Colonic mucosa (tissue), 4 donors: ENCODE data around the gene DAPK1. TPM values are rescaled to one million over a fixed set of nuclear protein-coding genes. Genes with fewer than 3 reads are reported as not detected.
"Not testable (repeated sequence)": the region's sequence is repeated elsewhere in the genome, so short reads cannot be mapped to it uniquely, and the experiment has no call there.

Experiments used
- DNase-seq: peaks from one replicate; pipeline ENCODE4 v3.0.0-alpha.2; 2020
- H3K27ac ChIP-seq: fragments of 200-600 bp; one replicate; pipeline ENCODE4 v1.8.0; 2021
- H3K27me3 ChIP-seq: fragments of 200-600 bp; one replicate; pipeline ENCODE4 v1.8.0; 2021
- H3K36me3 ChIP-seq: fragments of 200-600 bp; one replicate; pipeline ENCODE4 v1.8.0; 2021
- H3K4me1 ChIP-seq: fragments of 200-600 bp; one replicate; pipeline ENCODE4 v1.8.0; 2021; ENCODE audit warnings: mild to moderate bottlenecking
- H3K4me3 ChIP-seq: fragments of 200-600 bp; one replicate; pipeline ENCODE4 v1.8.0; 2021
- H3K9ac ChIP-seq, 2 donors: one replicate each; pipeline ENCODE4 v1.7.0; 2013; ENCODE audit warnings: control low read depth in 2 of 2, low read depth in 2 of 2, low read length in 2 of 2
- H3K9me3 ChIP-seq: fragments of 200-600 bp; one replicate; pipeline ENCODE4 v1.8.0; 2021
- intact Hi-C: fragments of 100-400 bp; cut with DNase I; formaldehyde crosslinking; loops from one replicate; pipeline ENCODE4 v1.14.1; 2022
- total RNA-seq, 2 donors: library from RNA; stranded (reverse); fragmentation: NEBNext Ultra II Directional in 1 of 2; extraction: Animal tissue kit (Norgen Biotek cat#: 25700) in 1 of 2; gene quantifications; one replicate each; pipeline ENCODE4 v1.2.1, GENCODE V29; 2021
- TF ChIP-seq, protein P1 (sequence below): fragments of 200-600 bp; IDR thresholded peaks from one replicate; pipeline ENCODE4 v1.8.0; 2022; ENCODE audit warnings: antibody characterized with exemption, mild to moderate bottlenecking
- donor health status: healthy.
- donor health status: DM: no; HTN: no; CAD: no.
- donor health status: DM: no; HTN: no; CAD: no.

Gene DAPK1
- total RNA-seq, 2 donors from 2014 or later, result 7.9 to 17.5 TPM

DNA sequence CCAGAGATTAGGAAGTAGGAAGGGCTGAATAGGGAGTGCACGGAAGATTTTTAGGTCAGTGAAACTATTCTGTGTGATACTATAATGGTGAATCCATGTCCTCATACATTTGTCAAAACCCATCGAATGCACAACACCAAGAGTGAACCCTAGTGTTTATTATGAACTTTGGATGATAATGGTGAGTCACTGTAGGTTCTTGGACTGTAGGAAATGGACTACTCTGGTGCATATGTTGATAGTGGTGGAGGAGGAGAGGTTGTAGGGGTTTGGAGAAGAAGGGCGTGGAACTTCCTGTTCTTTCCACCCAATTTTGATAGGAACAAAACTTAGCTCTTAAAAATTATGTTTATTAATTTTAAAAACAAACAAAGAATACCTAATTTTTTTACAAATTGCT is 242.5 kb downstream of the DAPK1 start:
- no peak for DNase-seq
- Histone ChIP-seq H3K9ac (no peak overlapping the region), H3K36me3 (no peaks in the 10 kb centered on the region), H3K27ac (no peak overlapping the region), H3K27me3 (no peaks in the 10 kb centered on the region), H3K9me3 (no peaks in the 10 kb centered on the region), H3K4me1 (no peaks in the 10 kb centered on the region), H3K4me3 (no peak overlapping the region)
- intact Hi-C loops, result no loop called here
- TF ChIP-seq, protein P1, sequence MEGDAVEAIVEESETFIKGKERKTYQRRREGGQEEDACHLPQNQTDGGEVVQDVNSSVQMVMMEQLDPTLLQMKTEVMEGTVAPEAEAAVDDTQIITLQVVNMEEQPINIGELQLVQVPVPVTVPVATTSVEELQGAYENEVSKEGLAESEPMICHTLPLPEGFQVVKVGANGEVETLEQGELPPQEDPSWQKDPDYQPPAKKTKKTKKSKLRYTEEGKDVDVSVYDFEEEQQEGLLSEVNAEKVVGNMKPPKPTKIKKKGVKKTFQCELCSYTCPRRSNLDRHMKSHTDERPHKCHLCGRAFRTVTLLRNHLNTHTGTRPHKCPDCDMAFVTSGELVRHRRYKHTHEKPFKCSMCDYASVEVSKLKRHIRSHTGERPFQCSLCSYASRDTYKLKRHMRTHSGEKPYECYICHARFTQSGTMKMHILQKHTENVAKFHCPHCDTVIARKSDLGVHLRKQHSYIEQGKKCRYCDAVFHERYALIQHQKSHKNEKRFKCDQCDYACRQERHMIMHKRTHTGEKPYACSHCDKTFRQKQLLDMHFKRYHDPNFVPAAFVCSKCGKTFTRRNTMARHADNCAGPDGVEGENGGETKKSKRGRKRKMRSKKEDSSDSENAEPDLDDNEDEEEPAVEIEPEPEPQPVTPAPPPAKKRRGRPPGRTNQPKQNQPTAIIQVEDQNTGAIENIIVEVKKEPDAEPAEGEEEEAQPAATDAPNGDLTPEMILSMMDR, result no peak

DNA sequence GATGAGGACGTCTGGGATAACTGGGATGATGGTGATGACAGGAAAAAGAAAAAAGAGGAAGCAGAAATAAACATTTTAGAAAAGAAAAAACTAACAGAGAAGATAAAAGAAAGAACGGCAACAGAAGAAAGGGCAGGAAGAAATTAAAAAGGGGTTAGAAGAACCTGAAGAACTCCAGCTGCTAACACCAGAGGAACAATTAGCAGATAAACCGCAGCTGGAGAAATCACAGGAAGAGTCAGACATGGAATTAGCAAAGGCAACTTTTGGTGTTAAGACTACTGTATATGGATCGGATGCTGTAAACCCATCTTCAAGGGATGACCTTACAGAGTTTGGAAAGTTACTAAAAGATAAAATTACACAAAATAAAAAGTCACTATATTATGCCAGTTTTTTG is 243.7 kb downstream of the DAPK1 start:
- TF ChIP-seq, protein P1, result no peak
- Histone ChIP-seq H3K4me3 (no peak overlapping the region), H3K27ac (no peak overlapping the region), H3K4me1 (no peaks in the 10 kb centered on the region), H3K9ac (no peak overlapping the region), H3K9me3 (no peaks in the 10 kb centered on the region), H3K27me3 (no peaks in the 10 kb centered on the region), H3K36me3 (no peaks in the 10 kb centered on the region)
- no peak for DNase-seq
- intact Hi-C loops, result no loop called here

DNA sequence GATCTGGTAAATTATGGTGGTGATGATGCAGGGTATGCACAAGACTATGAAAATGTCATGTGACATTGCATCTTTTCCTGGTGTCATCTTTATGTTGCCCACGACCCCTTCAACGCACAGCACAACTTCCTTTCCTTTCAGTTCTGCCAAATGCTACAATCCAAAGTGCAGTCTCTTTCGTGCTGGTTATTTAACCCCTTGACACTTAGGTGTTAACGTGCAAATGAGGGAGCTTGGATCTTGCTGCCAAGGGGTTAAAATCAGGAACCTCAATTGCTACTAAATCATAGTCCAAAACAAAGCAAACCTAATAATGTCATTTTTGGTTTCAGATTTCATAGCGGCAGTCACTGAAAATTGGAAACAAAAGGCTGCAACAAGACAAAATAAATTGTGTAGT is 244.2 kb downstream of the DAPK1 start:
- Histone ChIP-seq H3K9me3 (no peaks in the 10 kb centered on the region), H3K27me3 (no peaks in the 10 kb centered on the region), H3K36me3 (no peaks in the 10 kb centered on the region), H3K27ac (no peak overlapping the region), H3K9ac (no peak overlapping the region), H3K4me1 (no peaks in the 10 kb centered on the region), H3K4me3 (no peak overlapping the region)
- intact Hi-C loops, result no loop called here
- no peak for DNase-seq
- TF ChIP-seq, protein P1, result no peak

DNA sequence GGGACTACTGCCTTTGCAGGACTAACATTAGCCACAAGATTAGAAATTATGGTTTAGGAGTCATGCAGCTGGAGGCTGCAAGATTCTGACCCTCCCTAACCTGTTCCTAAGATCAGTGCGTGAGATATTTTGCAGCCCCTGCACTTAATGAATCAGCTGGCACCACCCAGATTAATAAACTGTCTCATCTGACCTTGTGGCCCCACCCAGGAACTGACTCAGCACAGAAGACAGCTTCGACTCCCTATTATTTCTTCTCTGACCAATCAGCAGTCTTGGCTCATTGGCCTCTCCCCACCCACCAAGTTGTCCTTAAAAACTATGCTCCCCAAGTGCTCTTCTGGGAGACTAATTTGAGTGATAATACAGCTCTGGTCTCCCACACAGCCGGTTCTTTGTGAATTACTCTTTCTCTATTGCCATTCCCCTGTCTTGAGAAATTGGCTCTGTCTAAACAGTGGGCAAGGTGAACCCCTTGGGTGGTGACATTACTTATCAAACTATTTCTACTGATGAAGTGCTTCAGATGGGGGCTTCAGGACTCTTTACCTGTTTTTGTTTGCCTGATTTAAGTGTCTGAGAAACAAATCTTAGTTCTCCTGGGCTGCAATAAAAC is 245.3 kb downstream of the DAPK1 start:
- no peak overlapping the region for H3K9ac ChIP-seq
- H3K9me3 ChIP-seq, result no peaks in the 10 kb centered on the region
- intact Hi-C loops, result no loop called here
- DNase-seq, result no peak
- H3K4me1 ChIP-seq, result no peaks in the 10 kb centered on the region
- TF ChIP-seq, protein P1, result no peak
- no peaks in the 10 kb centered on the region for H3K36me3 ChIP-seq
- no peaks in the 10 kb centered on the region for H3K27me3 ChIP-seq
- H3K27ac ChIP-seq, result no peak overlapping the region
- no peak overlapping the region for H3K4me3 ChIP-seq

DNA sequence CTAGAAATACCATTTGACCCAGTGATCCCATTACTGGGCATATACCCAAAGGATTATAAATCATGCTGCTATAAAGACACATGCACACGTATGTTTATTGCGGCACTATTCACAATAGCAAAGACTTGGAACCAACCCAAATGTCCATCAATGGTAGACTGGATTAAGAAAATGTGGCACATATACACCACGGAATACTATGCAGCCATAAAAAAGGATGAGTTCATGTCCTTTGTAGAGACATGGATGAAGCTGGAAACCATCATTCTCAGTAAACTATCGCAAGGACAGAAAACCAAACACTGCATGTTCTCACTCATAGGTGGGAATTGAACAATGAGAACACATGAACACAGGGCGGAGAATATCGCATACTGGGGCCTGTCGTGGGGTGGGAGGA is 246.6 kb downstream of the DAPK1 start:
- H3K27me3 ChIP-seq, H3K4me1 ChIP-seq, H3K9me3 ChIP-seq, H3K27ac ChIP-seq, intact Hi-C loops, H3K36me3 ChIP-seq, H3K9ac ChIP-seq, DNase-seq, H3K4me3 ChIP-seq: not testable (repeated sequence)

DNA sequence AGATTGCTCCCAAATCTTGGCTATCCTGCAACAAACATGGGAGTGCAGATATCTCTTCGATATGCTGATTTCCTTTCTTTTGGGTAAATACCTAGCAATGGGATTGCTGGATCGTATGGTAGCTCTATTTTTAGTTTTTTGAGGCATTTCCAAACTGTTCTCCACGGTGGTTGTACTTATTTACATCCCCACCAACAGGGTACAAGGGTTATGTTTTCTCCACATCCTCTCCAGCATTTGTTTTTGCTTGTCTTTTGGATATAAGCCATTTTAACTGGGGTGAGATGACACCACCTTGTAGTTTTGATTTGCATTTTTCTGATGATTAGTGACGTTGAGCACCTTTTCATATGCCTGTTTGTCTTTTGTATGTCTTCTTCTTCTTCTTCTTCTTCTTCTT is 248.5 kb downstream of the DAPK1 start:
- TF ChIP-seq, protein P1, result no peak
- no peak overlapping the region for H3K9ac ChIP-seq
- no peaks in the 10 kb centered on the region for H3K36me3 ChIP-seq
- no peak overlapping the region for H3K4me3 ChIP-seq
- no peak for DNase-seq
- no peaks in the 10 kb centered on the region for H3K27me3 ChIP-seq
- H3K4me1 ChIP-seq, result no peaks in the 10 kb centered on the region
- H3K9me3 ChIP-seq, result no peaks in the 10 kb centered on the region
- intact Hi-C loops, result no loop called here
- H3K27ac ChIP-seq, result no peak overlapping the region
